ENCODE measurements around the gene S100A2.

S100A2 gene

GRCh38 chr1:153607381-153607780 lies 41.7 kb upstream of the S100A2 start:
- H3F3A ChIP-seq (ENCODE audit: insufficient read depth, low read length), result no peaks in the 10 kb centered on the region
- TF ChIP-seq CTCF (IDR thresholded peaks at IDR 0.05; ENCODE audit: low read length) (no peak), EZH2phosphoT487 (IDR thresholded peaks at IDR 0.05; ENCODE audit: low read length) (no peak), EZH2 (optimal IDR thresholded peaks at IDR 0.05; ENCODE audit: low read depth, low read length) (no peak)

DNA sequence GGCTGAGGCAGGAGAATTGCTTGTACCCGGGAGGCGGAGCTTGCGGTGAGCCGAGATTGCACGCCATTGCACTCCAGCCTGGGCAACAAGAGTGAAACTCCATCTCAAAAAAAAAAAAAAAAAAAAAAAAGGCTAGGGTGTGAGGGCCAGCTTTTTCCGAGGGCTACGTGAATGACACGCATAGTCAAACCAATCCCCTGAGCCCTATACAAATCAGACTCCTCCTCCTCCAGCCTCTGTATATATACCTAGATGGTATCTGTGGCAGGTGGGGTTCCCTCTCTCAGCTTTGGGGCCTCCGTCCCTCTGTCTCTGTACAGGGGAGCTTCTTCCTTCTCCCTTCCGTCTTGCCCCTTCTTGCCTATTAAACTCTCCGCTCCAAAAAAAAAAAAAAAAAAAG lies 40.5 kb upstream of the S100A2 start:
- H3F3A ChIP-seq (ENCODE audit: insufficient read depth, low read length), result no peaks in the 10 kb centered on the region
- no peak for DNase-seq
- H3K4me3 ChIP-seq (ENCODE audit: low read length), result no peak overlapping the region
- no peak overlapping the region for H3K9ac ChIP-seq (ENCODE audit: low read length)
- H3K9me2 ChIP-seq (replicated peaks; ENCODE audit: insufficient read depth, low read length), result no peaks in the 10 kb centered on the region
- H3K9me3 ChIP-seq (replicated peaks; ENCODE audit: insufficient read depth, low read length), result no peaks in the 10 kb centered on the region
- no peak overlapping the region for H2AFZ ChIP-seq (ENCODE audit: low read length)
- no peak overlapping the region for H3K4me2 ChIP-seq (ENCODE audit: low read depth, low read length)
- H3K36me3 ChIP-seq (replicated peaks; ENCODE audit: insufficient read depth, low read length), result no peaks in the 10 kb centered on the region
- H3K4me1 ChIP-seq (ENCODE audit: low read length), result no peaks in the 10 kb centered on the region
- TF ChIP-seq EZH2phosphoT487 (IDR thresholded peaks at IDR 0.05; ENCODE audit: low read length) (no peak), EZH2 (optimal IDR thresholded peaks at IDR 0.05; ENCODE audit: low read depth, low read length) (no peak), CTCF (IDR thresholded peaks at IDR 0.05; ENCODE audit: low read length) (no peak)
- no peak overlapping the region for H3K27ac ChIP-seq (ENCODE audit: low read length)
- no peaks in the 10 kb centered on the region for H3K79me2 ChIP-seq (ENCODE audit: low read length)
- no peaks in the 10 kb centered on the region for H4K20me1 ChIP-seq (ENCODE audit: insufficient read depth, low read length)
- H3K27me3 ChIP-seq (replicated peaks; ENCODE audit: insufficient read depth, low read length), result no peaks in the 10 kb centered on the region

More at GRCh38 chr1:153607381-153607780, 41.7 kb upstream of the S100A2 start:
- Histone ChIP-seq H3K27ac (ENCODE audit: low read length) (no peak overlapping the region), H2AFZ (ENCODE audit: low read length) (no peak overlapping the region), H3K4me2 (ENCODE audit: low read depth, low read length) (no peak overlapping the region), H3K9me2 (replicated peaks; ENCODE audit: insufficient read depth, low read length) (no peaks in the 10 kb centered on the region), H3K4me1 (ENCODE audit: low read length) (no peaks in the 10 kb centered on the region), H3K4me3 (ENCODE audit: low read length) (no peak overlapping the region), H4K20me1 (ENCODE audit: insufficient read depth, low read length) (no peaks in the 10 kb centered on the region), H3K9ac (ENCODE audit: low read length) (no peak overlapping the region), H3K27me3 (replicated peaks; ENCODE audit: insufficient read depth, low read length) (no peaks in the 10 kb centered on the region), H3K9me3 (replicated peaks; ENCODE audit: insufficient read depth, low read length) (no peaks in the 10 kb centered on the region), H3K79me2 (ENCODE audit: low read length) (no peaks in the 10 kb centered on the region), H3K36me3 (replicated peaks; ENCODE audit: insufficient read depth, low read length) (no peaks in the 10 kb centered on the region)
- DNase-seq, result no peak

DNA sequence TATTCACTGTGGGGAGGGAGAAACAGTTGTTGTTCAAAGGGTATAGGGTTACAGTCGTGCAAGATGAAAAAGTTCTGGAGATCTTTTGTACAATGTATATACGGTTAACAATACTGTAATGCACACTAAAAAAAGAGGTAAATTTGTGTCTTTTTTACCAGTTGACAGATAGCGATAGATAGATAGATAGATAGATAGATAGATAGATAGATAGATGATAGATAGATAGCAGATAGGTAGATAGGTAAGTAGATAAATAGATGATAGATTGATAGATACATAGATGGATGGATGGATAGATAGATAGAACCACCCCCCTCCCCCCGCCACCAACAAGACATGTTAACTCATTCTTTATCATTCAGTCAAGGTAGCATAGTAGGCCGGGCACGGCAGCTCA lies 37.1 kb upstream of the S100A2 start:
- Histone ChIP-seq H3K79me2 (ENCODE audit: low read length) (no peaks in the 10 kb centered on the region), H3K36me3 (replicated peaks; ENCODE audit: insufficient read depth, low read length) (no peaks in the 10 kb centered on the region), H2AFZ (ENCODE audit: low read length) (no peak overlapping the region), H3K4me3 (ENCODE audit: low read length) (no peak overlapping the region), H3K27me3 (replicated peaks; ENCODE audit: insufficient read depth, low read length) (no peaks in the 10 kb centered on the region), H4K20me1 (ENCODE audit: insufficient read depth, low read length) (no peaks in the 10 kb centered on the region), H3K4me2 (ENCODE audit: low read depth, low read length) (no peak overlapping the region), H3K9me2 (replicated peaks; ENCODE audit: insufficient read depth, low read length) (no peaks in the 10 kb centered on the region), H3K9ac (ENCODE audit: low read length) (no peak overlapping the region), H3K27ac (ENCODE audit: low read length) (no peak overlapping the region), H3F3A (ENCODE audit: insufficient read depth, low read length) (no peaks in the 10 kb centered on the region), H3K4me1 (ENCODE audit: low read length) (peaks cover 8% of the 10 kb centered on the region), H3K9me3 (replicated peaks; ENCODE audit: insufficient read depth, low read length) (no peaks in the 10 kb centered on the region)
- TF ChIP-seq EZH2 (optimal IDR thresholded peaks at IDR 0.05; ENCODE audit: low read depth, low read length) (no peak), CTCF (IDR thresholded peaks at IDR 0.05; ENCODE audit: low read length) (no peak), EZH2phosphoT487 (IDR thresholded peaks at IDR 0.05; ENCODE audit: low read length) (no peak)
- DNase-seq, result no peak

All from MM.1S (cell line).